ENCODE data around the gene FOXN3.
"Not testable (repeated sequence)": the region's sequence is repeated elsewhere in the genome, so short reads cannot be mapped to it uniquely, and the experiment has no call there.

FOXN3 gene

DNA sequence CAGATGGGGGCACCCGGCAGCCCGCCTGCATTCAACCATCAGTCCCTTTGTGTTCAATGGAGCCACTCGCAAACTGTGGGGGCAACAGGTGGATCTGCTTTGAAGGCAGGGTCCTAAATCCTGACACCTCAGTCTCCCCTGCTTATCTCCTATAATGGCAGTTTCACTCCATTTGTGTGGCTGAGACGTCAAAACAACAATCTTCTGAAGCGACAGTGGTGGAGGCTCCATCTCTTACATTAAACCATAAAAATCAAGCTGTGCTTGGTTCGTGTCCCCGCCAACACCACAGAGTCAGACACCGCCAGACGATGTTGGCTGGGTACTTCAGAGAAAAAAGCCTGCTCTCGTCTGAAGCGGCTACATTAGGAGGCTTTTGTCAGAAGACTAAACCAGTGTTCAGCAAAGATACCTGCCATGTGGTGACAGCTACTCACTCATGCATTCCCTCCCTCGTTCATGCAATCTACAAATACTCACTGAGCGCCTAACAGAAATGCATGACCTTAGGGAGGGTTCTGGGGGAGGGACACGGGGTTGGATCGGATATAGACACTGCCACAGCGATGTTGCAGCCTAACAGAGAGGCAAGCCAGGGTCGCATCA is 253.9 kb downstream of the FOXN3 start:
- DNase-seq (ENCODE audit: low spot score) = no peak

DNA sequence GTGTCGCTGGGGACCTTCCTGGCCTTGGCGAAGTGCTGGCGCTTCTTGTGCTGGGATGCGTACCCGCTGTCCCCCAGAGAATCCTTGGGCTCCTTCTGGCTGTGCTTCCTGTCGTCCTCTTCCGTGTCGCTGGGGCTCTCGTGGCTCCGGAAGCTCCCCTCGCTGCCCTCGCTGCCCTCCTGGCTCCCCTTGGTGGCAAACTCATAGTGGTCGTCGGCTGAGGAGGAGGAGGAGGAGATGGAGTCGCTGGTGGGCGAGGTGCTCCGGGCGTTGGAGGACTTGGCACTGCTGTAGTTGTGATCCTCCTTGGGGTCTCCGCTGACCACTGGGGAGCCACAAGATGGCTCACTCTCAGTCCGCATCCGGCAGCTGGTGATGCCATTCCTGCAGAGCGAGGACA is 254.4 kb downstream of the FOXN3 start:
- DNase-seq (ENCODE audit: low spot score) = no peak

DNA sequence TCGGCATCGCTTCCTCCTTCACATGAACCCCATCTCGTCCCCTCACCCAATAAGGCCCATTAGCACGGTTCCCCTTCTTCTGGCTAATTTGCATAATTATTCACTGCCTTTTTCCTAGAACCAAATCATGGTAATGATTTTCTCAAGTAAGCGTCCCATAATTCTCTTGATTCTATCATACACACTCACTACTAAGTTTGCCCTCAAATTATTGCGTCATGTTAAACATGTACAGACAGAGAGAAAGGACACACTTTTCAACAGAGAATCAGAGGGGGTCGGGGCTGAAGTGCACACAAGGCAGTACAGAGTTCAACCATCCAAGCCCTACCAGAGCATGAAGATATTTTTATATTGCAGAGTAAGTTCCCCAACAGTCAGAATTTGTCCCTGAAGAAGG is 256.6 kb downstream of the FOXN3 start:
- no peak for DNase-seq (ENCODE audit: low spot score)

DNA sequence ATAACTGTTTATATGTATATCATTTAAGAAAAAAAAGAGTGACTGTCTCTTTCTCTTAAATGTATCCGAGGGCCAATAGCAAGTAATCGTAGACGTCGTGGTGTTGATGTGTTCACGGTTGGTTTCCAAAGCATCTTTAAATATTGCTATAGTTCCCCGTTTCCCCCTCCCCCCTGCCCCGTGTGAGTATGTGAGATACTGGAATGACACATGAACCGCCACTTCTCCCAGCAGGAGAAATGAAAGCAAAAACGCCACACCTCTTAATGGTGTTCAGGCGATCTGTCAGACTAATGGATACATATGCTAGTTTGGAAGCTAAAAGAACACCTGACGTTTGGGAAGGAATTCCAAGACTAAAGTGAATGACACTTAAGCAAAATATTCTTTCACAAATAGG is 258.3 kb downstream of the FOXN3 start:
- DNase-seq (ENCODE audit: low spot score) = no peak

DNA sequence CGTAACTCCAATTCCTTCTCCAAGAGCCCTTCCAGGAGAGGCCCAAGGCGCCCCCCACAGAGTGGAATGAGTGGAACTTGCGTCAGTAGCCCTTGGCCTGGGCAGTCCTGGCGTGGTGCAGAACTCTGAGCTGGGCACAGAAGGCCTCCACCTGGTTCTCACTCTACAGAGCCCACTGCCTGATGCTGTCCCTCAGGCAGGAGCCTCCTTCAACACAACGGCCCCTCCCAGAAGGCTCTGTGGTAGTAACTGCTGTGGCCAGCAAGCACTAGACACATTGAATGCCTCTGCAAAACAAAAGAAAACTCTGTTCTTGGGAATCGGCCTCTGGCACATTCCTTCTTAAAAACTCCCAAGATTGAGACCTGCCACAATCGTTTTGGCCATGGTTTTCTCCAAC is 258.9 kb downstream of the FOXN3 start:
- not testable (repeated sequence) for DNase-seq (ENCODE audit: low spot score)

DNA sequence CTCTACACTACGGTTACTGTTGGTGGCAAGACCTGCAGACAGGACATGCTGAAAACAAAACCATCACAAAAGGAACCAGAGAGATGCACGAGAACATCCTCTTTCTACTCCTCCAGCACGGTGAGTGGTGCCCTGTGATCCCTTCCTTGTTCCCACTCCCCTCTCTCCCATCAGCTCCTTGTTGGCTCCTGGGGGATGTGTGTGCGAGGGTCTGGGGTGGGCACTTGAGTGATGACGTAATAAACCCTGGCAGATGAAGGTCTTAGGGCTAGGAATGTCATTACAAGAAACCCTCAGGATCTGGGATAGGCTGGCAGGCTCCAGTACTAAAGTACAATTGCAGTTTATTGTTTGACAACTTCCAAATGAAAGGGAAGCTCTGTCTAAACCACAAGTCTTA is 261.5 kb downstream of the FOXN3 start:
- no peak for DNase-seq (ENCODE audit: low spot score)

DNA sequence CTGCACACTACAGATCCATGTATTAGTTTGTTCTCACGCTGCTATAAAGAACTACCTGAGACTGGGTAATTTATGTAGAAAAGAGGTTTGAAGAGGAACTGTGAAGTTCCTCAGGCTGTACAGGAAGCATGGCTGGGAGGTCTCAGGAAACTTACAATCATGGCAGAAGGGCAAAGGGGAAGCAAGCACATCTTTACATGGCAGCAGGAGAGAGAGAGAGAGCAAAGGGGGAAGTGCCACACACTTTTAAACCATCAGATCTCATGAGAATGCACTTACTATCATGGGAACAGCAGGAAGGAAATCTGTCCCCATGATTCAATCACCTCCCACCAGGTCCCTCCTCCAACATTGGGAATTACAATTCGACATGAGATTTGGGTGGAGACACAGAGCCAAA is 265.3 kb downstream of the FOXN3 start:
- DNase-seq (ENCODE audit: low spot score) = not testable (repeated sequence)

DNA sequence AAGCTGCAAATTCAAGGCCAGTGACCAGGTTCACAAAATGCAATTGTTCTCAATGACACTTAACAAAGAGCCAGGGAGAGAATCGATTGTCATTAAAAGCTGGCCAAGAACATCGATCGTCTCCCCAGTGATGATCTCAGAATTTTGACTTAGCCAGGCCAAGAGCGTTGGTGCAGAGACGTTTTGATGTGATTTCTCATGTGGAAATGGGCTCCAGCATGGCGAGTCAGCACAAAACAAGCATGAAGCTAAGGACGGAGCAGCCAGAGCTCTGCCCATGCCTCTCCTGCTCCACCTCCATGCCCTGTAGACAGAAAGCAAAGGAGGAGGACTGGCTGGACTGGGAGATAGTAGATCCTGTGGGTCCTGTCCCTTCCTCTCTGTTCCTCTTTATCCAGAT is 270.8 kb downstream of the FOXN3 start:
- DNase-seq (ENCODE audit: low spot score) = no peak

DNA sequence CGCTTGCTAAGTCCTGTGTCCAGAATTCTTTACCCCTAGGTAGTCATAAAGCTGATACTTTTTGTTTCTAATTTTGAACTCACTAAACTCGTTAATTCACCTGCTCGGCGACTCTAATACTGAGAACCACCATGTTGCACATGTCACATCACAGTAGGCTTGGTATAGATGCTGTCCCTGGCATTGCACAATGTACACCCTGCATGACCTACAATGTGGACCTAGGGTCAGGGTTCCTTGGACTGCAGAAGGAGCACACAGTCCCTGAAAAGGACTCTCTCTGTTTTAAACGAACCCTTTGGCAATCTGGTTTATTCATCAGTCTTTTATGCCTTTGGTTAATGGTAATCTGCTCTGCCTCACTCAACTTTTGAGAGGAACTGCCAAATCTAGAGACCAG is 272.4 kb downstream of the FOXN3 start:
- no peak for DNase-seq (ENCODE audit: low spot score)

DNA sequence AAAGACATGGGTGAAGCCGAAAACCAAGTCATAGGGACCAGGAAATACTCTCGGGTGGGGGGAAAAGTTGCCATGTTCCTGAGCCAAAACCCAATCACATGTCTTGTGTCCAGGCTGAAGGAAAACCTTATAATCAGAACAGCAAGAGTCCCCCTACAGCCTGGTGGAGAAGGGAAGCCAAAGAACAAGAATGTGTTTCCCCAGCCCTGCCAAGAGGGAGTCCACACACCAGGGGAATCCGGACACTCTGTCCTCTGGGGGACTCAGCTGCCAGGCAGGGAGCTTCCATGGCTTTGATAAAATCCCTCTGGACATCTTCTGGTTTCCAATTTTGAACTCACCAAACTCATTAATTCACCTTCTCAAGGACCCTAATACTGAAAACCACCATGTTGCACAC is 273.0 kb downstream of the FOXN3 start:
- no peak for DNase-seq (ENCODE audit: low spot score)

DNA sequence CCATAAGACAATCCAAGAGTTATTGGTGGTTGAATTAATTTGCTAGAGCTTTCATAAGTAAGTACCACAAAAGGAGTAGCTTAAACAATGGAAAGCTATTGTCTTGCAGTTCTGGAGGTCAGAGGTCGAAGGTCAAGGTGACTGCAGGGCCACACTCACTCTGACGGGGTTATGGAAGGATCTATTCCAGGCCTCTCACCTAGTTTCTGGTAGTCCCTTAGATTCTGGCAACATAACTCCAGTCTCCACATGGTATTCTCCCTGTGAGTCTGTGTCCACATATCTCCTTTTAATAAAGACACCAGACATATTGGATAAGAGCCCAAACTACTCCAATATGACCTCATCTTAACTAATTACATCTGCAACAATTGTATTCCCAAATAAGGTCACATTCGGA is 273.4 kb downstream of the FOXN3 start:
- no peak for DNase-seq (ENCODE audit: low spot score)

DNA sequence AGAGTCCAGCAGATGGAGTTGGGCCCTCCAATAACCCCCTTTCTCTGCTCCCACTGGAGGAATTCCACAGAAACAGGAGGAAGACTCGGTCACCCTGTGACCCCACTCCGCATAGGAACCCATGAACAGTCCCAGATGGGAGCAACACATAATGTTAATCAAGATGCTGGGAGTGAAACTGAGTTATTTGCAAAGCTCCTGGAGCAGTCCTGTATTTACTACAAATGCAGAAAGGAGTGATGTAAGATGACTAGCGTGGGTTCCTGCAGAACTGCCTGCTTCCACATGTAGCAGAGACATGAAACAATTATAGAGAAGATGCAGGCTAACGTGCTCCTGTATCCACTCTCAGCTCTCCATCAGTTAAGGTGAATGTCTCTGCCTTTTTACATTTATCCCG is 274.7 kb downstream of the FOXN3 start:
- DNase-seq (ENCODE audit: low spot score) = no peak

DNA sequence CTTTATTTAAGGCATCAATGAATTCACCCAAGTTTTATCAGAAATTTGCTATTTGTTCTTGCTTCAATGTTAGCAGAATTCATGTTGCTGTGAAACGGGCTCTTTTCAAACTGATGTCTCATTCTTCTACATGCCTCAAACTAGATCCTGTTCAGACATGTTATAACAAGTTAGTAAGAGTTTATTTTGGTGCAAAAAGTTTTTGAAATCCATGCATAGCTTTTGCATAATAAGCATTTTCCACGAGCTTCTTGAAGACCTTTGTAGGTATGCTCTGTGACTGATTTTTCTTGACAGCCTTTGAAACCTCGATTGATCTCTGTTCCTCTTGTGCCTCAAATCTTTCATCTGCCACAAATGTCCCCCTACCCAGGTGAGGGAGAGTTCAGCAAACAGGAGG is 275.2 kb downstream of the FOXN3 start:
- DNase-seq (ENCODE audit: low spot score) = no peak

DNA sequence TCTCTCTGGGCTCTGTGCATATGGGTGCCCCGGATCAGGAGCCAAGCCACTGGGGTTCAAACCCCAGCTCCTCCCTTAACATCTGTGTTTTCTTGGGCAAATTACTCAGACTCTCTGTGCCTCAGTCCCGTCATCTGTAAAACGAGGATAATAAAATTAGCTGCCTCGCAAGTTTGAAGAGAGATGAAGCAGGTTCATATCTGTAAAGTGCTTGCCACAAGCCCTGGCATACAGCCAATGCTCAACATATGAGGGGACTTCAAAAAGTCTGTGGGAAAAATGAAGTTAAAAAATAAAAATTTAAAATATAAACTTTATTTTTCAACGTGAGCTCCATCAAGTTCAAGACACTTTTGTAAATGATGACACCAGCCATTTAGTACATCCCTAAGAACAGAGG is 276.7 kb downstream of the FOXN3 start:
- peak; percentile 47 for DNase-seq (ENCODE audit: low spot score)

DNA sequence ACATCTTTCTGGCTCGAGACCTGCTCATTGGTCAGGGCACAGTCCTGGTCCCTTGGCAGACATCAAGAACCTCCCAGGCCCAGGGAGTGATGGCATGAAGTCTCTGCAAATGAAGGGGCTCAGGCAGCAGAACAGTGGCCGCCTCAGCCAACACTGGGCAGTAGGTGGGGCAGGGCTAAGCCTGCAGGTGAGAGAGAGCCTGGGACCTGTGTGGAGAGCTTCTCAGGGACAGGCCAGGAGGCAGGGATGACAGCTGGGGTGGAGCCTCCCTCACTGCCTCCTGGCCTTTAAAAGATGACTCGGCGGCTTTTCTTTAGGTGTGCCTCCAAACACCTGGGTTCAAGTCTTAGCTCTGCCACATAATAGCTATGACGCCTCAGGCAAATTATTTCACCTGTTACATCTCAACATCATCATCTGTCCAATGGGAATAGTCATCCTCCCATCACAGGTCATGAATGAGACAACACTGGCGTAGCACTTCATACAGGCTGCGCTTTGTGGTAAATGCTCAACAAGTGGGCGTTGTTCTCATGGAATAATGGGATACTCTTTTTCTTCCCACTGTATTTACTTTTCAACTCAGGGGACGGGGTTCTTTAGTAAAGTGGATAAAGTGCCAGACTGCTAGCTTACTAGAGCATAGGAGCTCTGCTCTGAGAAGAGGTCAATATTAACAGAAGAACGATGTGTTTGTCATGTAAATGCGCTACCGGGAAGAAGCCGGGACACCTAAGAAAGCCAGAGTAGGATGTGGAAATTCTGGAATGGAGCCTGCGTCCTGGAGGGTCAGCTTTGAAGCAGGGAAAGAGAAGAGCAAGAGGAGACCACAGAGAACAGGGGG is 277.4 kb downstream of the FOXN3 start:
- no peak for DNase-seq (ENCODE audit: low spot score)

DNA sequence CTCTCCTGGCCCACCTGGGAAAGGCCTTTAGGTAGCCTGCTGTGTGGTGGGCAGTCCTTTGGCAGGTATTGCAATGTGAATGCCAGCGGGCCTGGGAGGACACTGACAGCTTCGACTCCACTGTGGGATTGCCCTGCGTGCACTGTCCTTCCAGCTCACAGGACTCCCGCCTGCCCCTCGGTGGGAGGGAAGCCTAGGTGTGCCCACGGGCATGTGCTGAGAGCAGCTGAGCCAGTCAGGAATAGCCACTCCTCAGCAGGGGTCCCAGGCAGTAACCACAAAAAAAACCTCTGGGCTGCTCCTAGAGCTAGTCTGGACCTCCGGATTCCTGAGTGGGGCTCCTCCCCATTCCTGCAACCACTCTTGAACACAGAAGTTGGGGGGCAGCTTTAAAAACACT is 278.2 kb downstream of the FOXN3 start:
- no peak for DNase-seq (ENCODE audit: low spot score)

DNA sequence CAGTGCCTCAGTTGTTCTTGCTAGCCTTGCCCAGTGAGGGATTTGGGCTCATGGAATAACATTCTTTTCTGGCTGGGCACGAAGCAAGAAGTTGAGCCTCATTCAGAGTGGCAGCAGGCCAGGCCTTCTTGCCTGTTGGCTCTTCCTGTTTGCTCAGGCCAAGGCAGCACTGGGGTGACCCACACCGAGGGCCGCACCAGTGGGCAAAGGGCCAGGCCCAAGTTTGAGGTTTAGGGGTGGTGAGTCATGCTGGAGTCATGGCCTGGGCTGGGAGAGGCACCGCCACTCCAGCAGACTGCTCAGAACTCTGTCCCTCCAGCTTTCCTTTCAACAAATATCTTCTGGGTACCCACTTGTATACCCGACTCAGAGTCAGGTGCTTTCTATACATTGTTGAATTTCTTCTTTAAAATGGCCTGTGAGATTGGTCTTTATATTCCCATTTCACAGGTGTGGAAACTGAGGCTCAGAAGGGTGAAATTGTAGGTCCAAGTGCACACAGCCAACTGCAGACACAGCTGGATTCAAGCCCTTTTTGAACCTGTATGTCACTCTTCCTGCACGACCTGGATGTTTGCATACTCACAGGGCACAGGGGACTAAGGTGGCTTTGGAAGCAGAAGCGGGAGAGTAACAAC is 279.4 kb downstream of the FOXN3 start:
- peak; percentile 68 for DNase-seq (ENCODE audit: low spot score)

DNA sequence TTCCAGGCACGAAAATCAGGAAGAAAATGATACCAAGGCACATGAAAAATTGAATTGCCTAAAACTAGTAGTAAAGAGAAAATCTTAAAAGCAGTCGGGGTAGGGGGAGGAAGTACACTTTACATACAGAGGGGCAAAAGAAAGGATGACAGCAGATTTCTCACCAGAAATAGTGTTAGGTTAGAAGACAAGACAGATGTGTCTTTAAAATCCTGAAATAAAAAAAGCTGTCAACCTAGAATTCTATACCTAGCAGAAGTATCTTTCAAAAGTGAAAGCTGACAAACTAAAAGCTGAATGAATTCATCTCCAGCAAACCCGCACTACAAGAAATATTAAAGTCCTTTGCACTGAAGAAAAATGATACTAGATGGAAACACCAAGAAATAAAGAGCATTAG is 280.4 kb downstream of the FOXN3 start:
- DNase-seq (ENCODE audit: low spot score) = no peak

DNA sequence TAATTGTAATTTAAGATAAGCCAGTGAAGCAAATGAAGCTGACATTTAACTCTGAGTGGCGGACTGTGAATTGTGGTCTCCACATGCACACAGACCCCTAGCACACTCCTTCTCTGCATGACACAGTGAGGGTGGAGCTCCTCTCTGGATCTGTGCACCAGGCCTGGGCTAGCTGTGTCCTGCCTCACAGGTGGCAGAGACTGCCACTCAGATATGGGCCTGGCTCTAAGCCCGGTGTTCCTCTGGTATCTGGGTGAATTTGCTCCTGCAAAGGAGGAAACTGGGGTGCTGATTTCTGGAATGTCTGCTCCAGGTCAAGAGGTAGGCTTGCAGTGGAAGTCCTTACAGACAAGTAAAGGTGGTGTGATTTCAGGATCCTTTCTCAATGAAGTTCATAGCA is 282.4 kb downstream of the FOXN3 start:
- peak; percentile 10 for DNase-seq (ENCODE audit: low spot score)

DNA sequence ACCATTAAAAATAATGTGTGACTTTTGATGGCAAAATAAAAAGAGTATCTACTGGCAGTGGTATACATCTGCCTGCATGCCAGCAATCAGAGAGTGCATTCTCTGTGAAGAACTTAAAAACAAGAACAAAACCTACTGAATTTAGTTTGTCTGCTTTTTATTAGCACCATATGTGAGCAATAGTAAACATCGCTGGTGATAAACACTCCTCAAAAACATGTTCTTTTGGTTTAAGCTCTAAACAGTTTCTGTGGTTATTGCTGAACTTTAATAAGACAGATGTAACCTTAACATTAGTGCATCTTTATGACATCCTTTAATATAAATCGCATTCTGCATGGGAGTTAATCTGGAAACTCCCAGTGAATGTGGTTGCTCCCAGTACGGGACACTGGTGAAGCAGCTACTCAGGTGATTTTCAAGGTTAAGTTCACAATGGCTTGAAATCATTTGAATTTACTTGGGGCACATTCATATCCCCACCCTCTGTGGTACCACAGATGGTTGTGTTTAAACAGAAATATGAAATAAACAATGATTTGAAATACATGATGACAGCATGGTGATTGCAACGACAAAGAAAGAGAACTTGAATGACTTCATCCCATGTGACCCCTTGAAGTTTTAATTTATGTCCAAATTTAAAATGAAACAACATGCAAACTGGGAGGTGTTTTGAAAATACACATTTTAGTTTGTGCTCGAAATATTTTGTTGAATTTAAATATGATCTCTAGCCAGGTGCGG is 285.9 kb downstream of the FOXN3 start:
- DNase-seq (ENCODE audit: low spot score) = no peak

DNA sequence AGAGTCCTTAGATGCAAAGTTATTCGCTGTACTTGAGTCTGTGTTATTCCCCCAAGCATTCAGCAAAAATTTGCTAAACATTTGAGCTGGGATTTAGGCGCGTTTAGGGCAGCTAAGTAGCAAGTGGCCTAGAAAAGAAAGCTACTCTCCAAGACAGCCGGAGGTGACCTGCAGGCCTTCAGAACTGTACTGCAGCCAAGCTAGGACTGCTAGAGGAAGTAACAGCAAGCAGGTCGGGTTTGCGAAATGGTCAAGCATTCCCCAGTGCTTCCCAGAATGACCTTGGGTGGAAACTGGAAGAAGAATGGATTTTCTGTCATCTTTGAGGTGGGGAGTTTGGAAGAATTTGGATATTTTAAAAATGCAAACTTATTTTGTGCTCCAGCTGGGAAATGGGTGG is 287.5 kb downstream of the FOXN3 start:
- no peak for DNase-seq (ENCODE audit: low spot score)

DNA sequence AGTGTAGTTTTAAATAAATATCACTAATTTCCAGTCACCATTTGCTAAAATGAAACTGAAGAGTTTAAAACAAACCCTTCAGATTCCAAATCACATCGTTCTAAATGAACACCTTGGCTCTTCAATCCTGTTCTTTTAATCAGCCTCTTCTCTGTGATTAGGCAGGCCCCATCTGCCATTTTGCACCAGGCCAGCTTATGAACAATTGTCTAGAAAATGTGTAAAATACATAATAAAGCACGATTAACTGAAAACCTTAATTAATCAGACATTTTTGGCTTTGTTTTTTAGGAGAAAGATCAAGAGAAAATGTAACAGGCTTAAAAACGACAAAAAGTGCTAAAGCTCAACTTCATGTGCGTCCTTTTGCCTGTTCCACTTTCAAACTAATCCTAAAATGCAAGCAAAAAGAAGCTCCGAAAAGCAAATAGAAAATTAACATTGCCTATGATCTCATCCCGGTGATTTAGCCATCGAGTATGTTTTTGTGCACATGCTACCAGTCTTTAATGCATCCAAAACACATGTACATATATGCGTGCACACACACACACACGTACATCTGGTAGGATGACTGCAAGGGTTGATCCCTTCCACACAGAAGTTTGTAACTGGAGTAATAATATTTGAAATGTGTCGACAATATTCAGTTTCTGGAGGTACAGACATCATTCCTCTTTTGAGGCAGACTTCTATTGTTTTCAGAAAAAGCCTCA is 288.6 kb downstream of the FOXN3 start:
- DNase-seq (ENCODE audit: low spot score) = no peak

Data from hematopoietic multipotent progenitor cell treated with erythropoietin and hydrocortisone succinate and interleukin-3 and kit ligand, for 17 days (in vitro differentiated cells).